HEK293 (cell line): ENCODE results near the gene DENND11.
A peak's percentile ranks its signal among the peaks of the same experiment; 100 is the strongest.

Experiments
- CTCF ChIA-PET: fragments of 350-600 bp; formaldehyde crosslinking; extraction: SDS; loops from one replicate; lab custom pipeline; 2021; ENCODE audit warnings: antibody characterized with exemption; lab: Yijun Ruan, JAX
- POLR2A ChIA-PET: fragments of 300-600 bp; formaldehyde crosslinking; extraction: SDS; loops from one replicate; lab custom pipeline; 2020; ENCODE audit warnings: antibody characterized with exemption, inconsistent platforms; lab: Yijun Ruan, JAX
- H3K27ac ChIP-seq: fragments of 200-500 bp; sonication (Bioruptor generic); 2 replicates; pipeline ENCODE4 v1.5.1; 2014; ENCODE audit warnings: low read depth, low read length, control low read depth, inconsistent platforms; ENCODE audit errors: extremely low read depth
- H3K36me3 ChIP-seq, 2 experiments: fragments of 200-500 bp in 1 of 2; sonication (Bioruptor generic) in 1 of 2; 1 replicate in 1 of 2; 2 replicates in 1 of 2; pipeline ENCODE4 v1.5.1; 2014 to 2017; ENCODE audit warnings: inconsistent platforms in 2 of 2, low read length in 2 of 2; ENCODE audit not compliant: control insufficient read depth in 2 of 2, insufficient read depth in 1 of 2
- H3K4me1 ChIP-seq: fragments of 200-500 bp; sonication (Bioruptor generic); 2 replicates; pipeline ENCODE4 v1.5.1; 2014; ENCODE audit warnings: mild to moderate bottlenecking, low read length, inconsistent platforms; ENCODE audit not compliant: control insufficient read depth, insufficient read depth
- H3K4me3 ChIP-seq: 2 replicates; pipeline ENCODE4 v1.5.1; 2011; ENCODE audit warnings: low read depth, mild to moderate bottlenecking, control low read depth, low read length, moderate library complexity
- H3K9me3 ChIP-seq: fragments of 200-500 bp; sonication (Bioruptor generic); 2 replicates; pipeline ENCODE4 v1.5.1; 2014; ENCODE audit warnings: low read depth, low read length, inconsistent platforms; ENCODE audit not compliant: control insufficient read depth, insufficient read depth
- FEZF1 ChIP-seq: fragments of 450-650 bp; formaldehyde crosslinking; IDR thresholded peaks from 2 replicates; pipeline ENCODE4 v1.5.1; 2016; ENCODE audit warnings: missing biosample characterization, missing genetic modification characterization
- GLIS1 ChIP-seq: fragments of 450-650 bp; formaldehyde crosslinking; IDR thresholded peaks from 2 replicates; pipeline ENCODE4 v1.5.1; 2016; ENCODE audit warnings: missing biosample characterization, missing genetic modification characterization
- PRDM1 ChIP-seq: fragments of 450-650 bp; formaldehyde crosslinking; IDR thresholded peaks from 2 replicates; pipeline ENCODE4; 2016; ENCODE audit warnings: missing biosample characterization, missing genetic modification characterization
- SALL2 ChIP-seq: fragments of 450-650 bp; formaldehyde crosslinking; IDR thresholded peaks from 2 replicates; pipeline ENCODE4 v1.5.0; 2017; ENCODE audit warnings: missing biosample characterization, mild to moderate bottlenecking, missing genetic modification characterization, borderline replicate concordance
- SETDB1 ChIP-seq: IDR thresholded peaks from one replicate; pipeline ENCODE4 v1.6.1; 2017; ENCODE audit warnings: mild to moderate bottlenecking, low read length, moderate library complexity, mixed read lengths; ENCODE audit not compliant: insufficient read length
- ZBTB1 ChIP-seq: fragments of 450-650 bp; formaldehyde crosslinking; IDR thresholded peaks from 2 replicates; pipeline ENCODE4 v1.5.1; 2016; ENCODE audit warnings: missing biosample characterization, missing genetic modification characterization
- ZBTB20 ChIP-seq: fragments of 450-650 bp; formaldehyde crosslinking; IDR thresholded peaks from 2 replicates; pipeline ENCODE4 v1.5.1; 2016; ENCODE audit warnings: missing biosample characterization, missing genetic modification characterization
- ZBTB21 ChIP-seq: fragments of 450-650 bp; formaldehyde crosslinking; IDR thresholded peaks from 2 replicates; pipeline ENCODE4 v1.5.1; 2017; ENCODE audit warnings: missing biosample characterization, missing genetic modification characterization
- ZNF266 ChIP-seq: fragments of 450-650 bp; formaldehyde crosslinking; IDR thresholded peaks from 2 replicates; pipeline ENCODE4 v1.5.1; 2016; ENCODE audit warnings: missing biosample characterization, missing genetic modification characterization, low read depth
- ZNF274 ChIP-seq, 2 experiments: fragments of 200-500 bp in 1 of 2; fragments of 450-650 bp in 1 of 2; sonication (Bioruptor generic) in 1 of 2; formaldehyde crosslinking in 1 of 2; IDR thresholded peaks; 2 replicates each; pipeline versions ENCODE4 v1.5.1 to v1.6.1; 2014 to 2016; ENCODE audit warnings: borderline replicate concordance in 1 of 2, inconsistent platforms in 1 of 2, low read length in 1 of 2, missing biosample characterization in 1 of 2, missing genetic modification characterization in 1 of 2
- ZNF335 ChIP-seq: fragments of 450-650 bp; formaldehyde crosslinking; conservative IDR thresholded peaks from 2 replicates; pipeline ENCODE4 v1.5.1; 2016; ENCODE audit warnings: missing biosample characterization, missing genetic modification characterization
- ZNF600 ChIP-seq: fragments of 450-650 bp; formaldehyde crosslinking; IDR thresholded peaks from 2 replicates; pipeline ENCODE4 v1.5.1; 2016; ENCODE audit warnings: missing biosample characterization, missing genetic modification characterization
- TF ChIP-seq, protein P1 (sequence below): fragments of 450-650 bp; formaldehyde crosslinking; IDR thresholded peaks from 2 replicates; pipeline ENCODE4 v1.5.1; 2016; ENCODE audit warnings: missing biosample characterization, missing genetic modification characterization
- TF ChIP-seq, protein P2 (sequence below): fragments of 450-650 bp; formaldehyde crosslinking; IDR thresholded peaks from 2 replicates; pipeline ENCODE4 v1.5.1; 2017; ENCODE audit warnings: missing biosample characterization, missing genetic modification characterization
- TF ChIP-seq, protein P3 (sequence below): fragments of 450-650 bp; formaldehyde crosslinking; conservative IDR thresholded peaks from 2 replicates; pipeline ENCODE4 v1.5.1; 2016; ENCODE audit warnings: low read depth, missing biosample characterization, missing genetic modification characterization
- TF ChIP-seq, protein P4 (sequence below): fragments of 450-650 bp; formaldehyde crosslinking; IDR thresholded peaks from 2 replicates; pipeline ENCODE4 v1.5.1; 2016; ENCODE audit warnings: missing biosample characterization, missing genetic modification characterization, borderline replicate concordance
- TF ChIP-seq, protein P5 (sequence below): fragments of 450-650 bp; formaldehyde crosslinking; IDR thresholded peaks from 2 replicates; pipeline ENCODE4 v1.5.1; 2016; ENCODE audit warnings: missing biosample characterization, missing genetic modification characterization, low read depth

The DENND11 gene

DNA sequence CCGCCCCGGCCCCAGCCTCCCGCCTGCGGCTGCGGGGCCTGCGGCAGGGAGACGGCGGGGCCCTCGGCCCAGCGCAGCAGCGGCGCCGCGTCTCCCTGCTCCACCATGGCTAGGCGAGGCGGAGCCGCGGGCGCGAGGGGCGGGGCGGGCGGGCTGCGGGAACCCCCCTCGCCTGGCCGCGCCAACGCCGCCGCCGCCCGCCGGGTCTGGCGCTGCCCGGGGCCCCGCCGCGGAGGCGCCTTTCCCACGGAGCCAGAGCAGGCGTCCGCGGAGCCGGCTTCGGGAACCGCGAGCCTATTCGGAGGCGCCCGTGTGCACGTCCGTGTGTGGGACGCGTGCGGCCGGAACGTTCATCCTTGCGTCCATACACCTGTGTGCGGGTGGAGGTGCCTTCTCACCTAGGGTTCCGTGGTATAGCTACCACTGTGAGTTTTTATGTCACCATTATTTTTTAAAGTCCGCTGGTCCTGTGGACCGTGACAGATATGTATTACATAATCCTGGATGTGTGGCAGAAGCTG lies at the start of gene DENND11 (continued):
- peak; percentile 97 for TF ChIP-seq ZNF335
- peak; percentile 65; the same call in 1 of the 2 replicates for TF ChIP-seq ZNF600 (tag by site-specific recombination)
- TF ChIP-seq, protein P1, sequence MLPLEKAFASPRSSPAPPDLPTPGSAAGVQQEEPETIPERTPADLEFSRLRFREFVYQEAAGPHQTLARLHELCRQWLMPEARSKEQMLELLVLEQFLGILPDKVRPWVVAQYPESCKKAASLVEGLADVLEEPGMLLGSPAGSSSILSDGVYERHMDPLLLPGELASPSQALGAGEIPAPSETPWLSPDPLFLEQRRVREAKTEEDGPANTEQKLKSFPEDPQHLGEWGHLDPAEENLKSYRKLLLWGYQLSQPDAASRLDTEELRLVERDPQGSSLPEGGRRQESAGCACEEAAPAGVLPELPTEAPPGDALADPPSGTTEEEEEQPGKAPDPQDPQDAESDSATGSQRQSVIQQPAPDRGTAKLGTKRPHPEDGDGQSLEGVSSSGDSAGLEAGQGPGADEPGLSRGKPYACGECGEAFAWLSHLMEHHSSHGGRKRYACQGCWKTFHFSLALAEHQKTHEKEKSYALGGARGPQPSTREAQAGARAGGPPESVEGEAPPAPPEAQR (tag by site-specific recombination), result no peak
- TF ChIP-seq, protein P2, sequence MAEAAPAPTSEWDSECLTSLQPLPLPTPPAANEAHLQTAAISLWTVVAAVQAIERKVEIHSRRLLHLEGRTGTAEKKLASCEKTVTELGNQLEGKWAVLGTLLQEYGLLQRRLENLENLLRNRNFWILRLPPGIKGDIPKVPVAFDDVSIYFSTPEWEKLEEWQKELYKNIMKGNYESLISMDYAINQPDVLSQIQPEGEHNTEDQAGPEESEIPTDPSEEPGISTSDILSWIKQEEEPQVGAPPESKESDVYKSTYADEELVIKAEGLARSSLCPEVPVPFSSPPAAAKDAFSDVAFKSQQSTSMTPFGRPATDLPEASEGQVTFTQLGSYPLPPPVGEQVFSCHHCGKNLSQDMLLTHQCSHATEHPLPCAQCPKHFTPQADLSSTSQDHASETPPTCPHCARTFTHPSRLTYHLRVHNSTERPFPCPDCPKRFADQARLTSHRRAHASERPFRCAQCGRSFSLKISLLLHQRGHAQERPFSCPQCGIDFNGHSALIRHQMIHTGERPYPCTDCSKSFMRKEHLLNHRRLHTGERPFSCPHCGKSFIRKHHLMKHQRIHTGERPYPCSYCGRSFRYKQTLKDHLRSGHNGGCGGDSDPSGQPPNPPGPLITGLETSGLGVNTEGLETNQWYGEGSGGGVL (tag by site-specific recombination), result no peak
- no peak for TF ChIP-seq ZBTB21 (tag by site-specific recombination)
- TF ChIP-seq, all 188 proteins: peak for 14

DNA sequence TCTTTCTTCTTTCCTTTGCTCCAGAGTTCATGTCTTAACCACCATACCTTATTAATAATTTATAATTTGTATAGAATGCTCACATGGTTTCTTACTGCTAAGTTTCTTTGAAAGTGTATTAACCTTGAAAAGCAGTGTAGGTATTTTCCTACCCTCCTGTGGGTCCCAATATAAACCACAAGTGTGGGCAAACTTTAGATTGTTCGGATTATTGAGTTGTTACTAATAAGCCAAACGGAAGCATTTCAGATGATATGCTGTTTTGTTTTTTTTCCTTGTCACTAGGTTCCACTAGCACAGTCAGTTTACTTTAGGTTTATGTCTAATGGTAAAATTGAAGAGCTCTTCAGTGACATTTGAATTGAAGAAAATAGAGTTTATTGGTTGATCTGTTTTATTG lies 46.4 kb upstream of the DENND11 start:
- Histone ChIP-seq H3K27ac (no peak overlapping the region), H3K36me3 (peaks cover 53 to 95% of the 10 kb centered on the region in 2 experiments), H3K4me3 (no peak overlapping the region), H3K4me1 (no peaks in the 10 kb centered on the region), H3K9me3 (no peaks in the 10 kb centered on the region)
- ChIA-PET CTCF (interaction anchor here (0.7 to 2.9 kb wide), 2 partner anchors 10 to 37 kb away, joined by 3 to 7 read pairs; partner anchors contain the start of gene SSBP1), POLR2A (no interaction called here)
- TF ChIP-seq, protein P1 (tag by site-specific recombination), result no peak
- no peak for TF ChIP-seq GLIS1 (tag by site-specific recombination)
- TF ChIP-seq FEZF1 (tag by site-specific recombination), result no peak
- no peak for TF ChIP-seq PRDM1 (tag by site-specific recombination)
- no peak for TF ChIP-seq ZBTB20
- TF ChIP-seq ZNF266 (tag by site-specific recombination), result no peak
- TF ChIP-seq, protein P3, sequence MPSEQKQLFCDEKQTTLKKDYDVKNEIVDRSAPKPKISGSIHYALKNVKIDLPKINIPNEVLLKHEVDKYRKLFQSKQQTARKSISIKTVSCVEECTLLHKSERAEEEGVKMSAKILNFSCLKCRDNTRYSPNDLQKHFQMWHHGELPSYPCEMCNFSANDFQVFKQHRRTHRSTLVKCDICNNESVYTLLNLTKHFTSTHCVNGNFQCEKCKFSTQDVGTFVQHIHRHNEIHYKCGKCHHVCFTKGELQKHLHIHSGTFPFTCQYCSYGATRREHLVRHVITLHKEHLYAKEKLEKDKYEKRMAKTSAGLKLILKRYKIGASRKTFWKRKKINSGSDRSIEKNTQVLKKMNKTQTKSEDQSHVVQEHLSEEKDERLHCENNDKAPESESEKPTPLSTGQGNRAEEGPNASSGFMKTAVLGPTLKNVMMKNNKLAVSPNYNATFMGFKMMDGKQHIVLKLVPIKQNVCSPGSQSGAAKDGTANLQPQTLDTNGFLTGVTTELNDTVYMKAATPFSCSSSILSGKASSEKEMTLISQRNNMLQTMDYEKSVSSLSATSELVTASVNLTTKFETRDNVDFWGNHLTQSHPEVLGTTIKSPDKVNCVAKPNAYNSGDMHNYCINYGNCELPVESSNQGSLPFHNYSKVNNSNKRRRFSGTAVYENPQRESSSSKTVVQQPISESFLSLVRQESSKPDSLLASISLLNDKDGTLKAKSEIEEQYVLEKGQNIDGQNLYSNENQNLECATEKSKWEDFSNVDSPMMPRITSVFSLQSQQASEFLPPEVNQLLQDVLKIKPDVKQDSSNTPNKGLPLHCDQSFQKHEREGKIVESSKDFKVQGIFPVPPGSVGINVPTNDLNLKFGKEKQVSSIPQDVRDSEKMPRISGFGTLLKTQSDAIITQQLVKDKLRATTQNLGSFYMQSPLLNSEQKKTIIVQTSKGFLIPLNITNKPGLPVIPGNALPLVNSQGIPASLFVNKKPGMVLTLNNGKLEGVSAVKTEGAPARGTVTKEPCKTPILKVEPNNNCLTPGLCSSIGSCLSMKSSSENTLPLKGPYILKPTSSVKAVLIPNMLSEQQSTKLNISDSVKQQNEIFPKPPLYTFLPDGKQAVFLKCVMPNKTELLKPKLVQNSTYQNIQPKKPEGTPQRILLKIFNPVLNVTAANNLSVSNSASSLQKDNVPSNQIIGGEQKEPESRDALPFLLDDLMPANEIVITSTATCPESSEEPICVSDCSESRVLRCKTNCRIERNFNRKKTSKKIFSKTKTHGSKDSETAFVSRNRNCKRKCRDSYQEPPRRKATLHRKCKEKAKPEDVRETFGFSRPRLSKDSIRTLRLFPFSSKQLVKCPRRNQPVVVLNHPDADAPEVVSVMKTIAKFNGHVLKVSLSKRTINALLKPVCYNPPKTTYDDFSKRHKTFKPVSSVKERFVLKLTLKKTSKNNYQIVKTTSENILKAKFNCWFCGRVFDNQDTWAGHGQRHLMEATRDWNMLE (tag by site-specific recombination), result no peak
- TF ChIP-seq ZBTB1 (tag by site-specific recombination), result no peak
- no peak for TF ChIP-seq SALL2
- no peak for TF ChIP-seq SETDB1
- TF ChIP-seq, protein P4, sequence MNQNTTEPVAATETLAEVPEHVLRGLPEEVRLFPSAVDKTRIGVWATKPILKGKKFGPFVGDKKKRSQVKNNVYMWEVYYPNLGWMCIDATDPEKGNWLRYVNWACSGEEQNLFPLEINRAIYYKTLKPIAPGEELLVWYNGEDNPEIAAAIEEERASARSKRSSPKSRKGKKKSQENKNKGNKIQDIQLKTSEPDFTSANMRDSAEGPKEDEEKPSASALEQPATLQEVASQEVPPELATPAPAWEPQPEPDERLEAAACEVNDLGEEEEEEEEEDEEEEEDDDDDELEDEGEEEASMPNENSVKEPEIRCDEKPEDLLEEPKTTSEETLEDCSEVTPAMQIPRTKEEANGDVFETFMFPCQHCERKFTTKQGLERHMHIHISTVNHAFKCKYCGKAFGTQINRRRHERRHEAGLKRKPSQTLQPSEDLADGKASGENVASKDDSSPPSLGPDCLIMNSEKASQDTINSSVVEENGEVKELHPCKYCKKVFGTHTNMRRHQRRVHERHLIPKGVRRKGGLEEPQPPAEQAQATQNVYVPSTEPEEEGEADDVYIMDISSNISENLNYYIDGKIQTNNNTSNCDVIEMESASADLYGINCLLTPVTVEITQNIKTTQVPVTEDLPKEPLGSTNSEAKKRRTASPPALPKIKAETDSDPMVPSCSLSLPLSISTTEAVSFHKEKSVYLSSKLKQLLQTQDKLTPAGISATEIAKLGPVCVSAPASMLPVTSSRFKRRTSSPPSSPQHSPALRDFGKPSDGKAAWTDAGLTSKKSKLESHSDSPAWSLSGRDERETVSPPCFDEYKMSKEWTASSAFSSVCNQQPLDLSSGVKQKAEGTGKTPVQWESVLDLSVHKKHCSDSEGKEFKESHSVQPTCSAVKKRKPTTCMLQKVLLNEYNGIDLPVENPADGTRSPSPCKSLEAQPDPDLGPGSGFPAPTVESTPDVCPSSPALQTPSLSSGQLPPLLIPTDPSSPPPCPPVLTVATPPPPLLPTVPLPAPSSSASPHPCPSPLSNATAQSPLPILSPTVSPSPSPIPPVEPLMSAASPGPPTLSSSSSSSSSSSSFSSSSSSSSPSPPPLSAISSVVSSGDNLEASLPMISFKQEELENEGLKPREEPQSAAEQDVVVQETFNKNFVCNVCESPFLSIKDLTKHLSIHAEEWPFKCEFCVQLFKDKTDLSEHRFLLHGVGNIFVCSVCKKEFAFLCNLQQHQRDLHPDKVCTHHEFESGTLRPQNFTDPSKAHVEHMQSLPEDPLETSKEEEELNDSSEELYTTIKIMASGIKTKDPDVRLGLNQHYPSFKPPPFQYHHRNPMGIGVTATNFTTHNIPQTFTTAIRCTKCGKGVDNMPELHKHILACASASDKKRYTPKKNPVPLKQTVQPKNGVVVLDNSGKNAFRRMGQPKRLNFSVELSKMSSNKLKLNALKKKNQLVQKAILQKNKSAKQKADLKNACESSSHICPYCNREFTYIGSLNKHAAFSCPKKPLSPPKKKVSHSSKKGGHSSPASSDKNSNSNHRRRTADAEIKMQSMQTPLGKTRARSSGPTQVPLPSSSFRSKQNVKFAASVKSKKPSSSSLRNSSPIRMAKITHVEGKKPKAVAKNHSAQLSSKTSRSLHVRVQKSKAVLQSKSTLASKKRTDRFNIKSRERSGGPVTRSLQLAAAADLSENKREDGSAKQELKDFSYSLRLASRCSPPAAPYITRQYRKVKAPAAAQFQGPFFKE, result no peak
- TF ChIP-seq ZNF274 (IDR thresholded peaks at IDR 0.05; ENCODE audit: low read length), result no peak
- no peak for TF ChIP-seq ZNF274 (tag by site-specific recombination; IDR thresholded peaks at IDR 0.05; ENCODE audit: borderline replicate concordance)
- TF ChIP-seq, protein P5, sequence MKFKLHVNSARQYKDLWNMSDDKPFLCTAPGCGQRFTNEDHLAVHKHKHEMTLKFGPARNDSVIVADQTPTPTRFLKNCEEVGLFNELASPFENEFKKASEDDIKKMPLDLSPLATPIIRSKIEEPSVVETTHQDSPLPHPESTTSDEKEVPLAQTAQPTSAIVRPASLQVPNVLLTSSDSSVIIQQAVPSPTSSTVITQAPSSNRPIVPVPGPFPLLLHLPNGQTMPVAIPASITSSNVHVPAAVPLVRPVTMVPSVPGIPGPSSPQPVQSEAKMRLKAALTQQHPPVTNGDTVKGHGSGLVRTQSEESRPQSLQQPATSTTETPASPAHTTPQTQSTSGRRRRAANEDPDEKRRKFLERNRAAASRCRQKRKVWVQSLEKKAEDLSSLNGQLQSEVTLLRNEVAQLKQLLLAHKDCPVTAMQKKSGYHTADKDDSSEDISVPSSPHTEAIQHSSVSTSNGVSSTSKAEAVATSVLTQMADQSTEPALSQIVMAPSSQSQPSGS (tag by site-specific recombination), result no peak
